ENCODE results near the gene RALA.

The RALA gene

GRCh38 chr7:39623047-39623731 lies at the start of gene RALA:
TSS of gene RALA (plus strand) at chr7:39623572. CDS start at chr7:39686668, 63,096 bp downstream.
- peak; percentile 92 to 94 for DNase-seq

- DNase-seq, result no peak
Measured at GRCh38 chr7:39574673-39575349, 48.6 kb upstream of the RALA start.

GRCh38 chr7:39577229-39577874 lies 46.0 kb upstream of the RALA start:
- DNase-seq, result no peak

GRCh38 chr7:39580149-39580874 lies 43.1 kb upstream of the RALA start:
- DNase-seq, result peak; percentile 67 to 79

GRCh38 chr7:39582536-39582935 lies 40.8 kb upstream of the RALA start:
- no peak for DNase-seq

GRCh38 chr7:39583539-39583938 lies 39.8 kb upstream of the RALA start:
- no peak for DNase-seq

- DNase-seq, result no peak
Measured at GRCh38 chr7:39587393-39587792, 36.0 kb upstream of the RALA start.

- no peak for DNase-seq
Measured at GRCh38 chr7:39588416-39588815, 35.0 kb upstream of the RALA start.

GRCh38 chr7:39589323-39590111 lies 33.9 kb upstream of the RALA start:
- DNase-seq, result peak; percentile 49 to 62

GRCh38 chr7:39592586-39592985 lies 30.8 kb upstream of the RALA start:
- no peak for DNase-seq

GRCh38 chr7:39594988-39595620 lies 28.3 kb upstream of the RALA start:
- no peak for DNase-seq

GRCh38 chr7:39602351-39602750 lies 21.0 kb upstream of the RALA start:
- no peak for DNase-seq

- DNase-seq, result no peak
Measured at GRCh38 chr7:39603924-39604323, 19.4 kb upstream of the RALA start.

GRCh38 chr7:39605087-39605486 lies 18.3 kb upstream of the RALA start:
- DNase-seq, result no peak

- no peak for DNase-seq
Measured at GRCh38 chr7:39606352-39606751, 17.0 kb upstream of the RALA start.

- DNase-seq, result no peak
Measured at GRCh38 chr7:39606941-39607340, 16.4 kb upstream of the RALA start.

GRCh38 chr7:39607865-39608264 lies 15.5 kb upstream of the RALA start:
- DNase-seq, result no peak

GRCh38 chr7:39608278-39608677 lies 15.1 kb upstream of the RALA start:
- DNase-seq, result no peak

GRCh38 chr7:39609113-39609934 lies 14.0 kb upstream of the RALA start:
- peak; percentile 42 to 54 for DNase-seq

GRCh38 chr7:39609935-39610263 lies 13.5 kb upstream of the RALA start:
- no peak for DNase-seq

- no peak for DNase-seq
Measured at GRCh38 chr7:39613577-39613976, 9.8 kb upstream of the RALA start.
